SK-N-SH (cell line): ENCODE data around the gene DTNA. TPM values are rescaled to one million over a fixed set of nuclear protein-coding genes. Genes with fewer than 3 reads are reported as not detected.

Experiments used
- CTCF ChIA-PET: fragments of 300-600, 350-600 bp; formaldehyde crosslinking; extraction: SDS; loops from one replicate; lab custom pipeline; 2021; lab: Yijun Ruan, JAX
- POLR2A ChIA-PET: fragments of 350-600 bp; sonication (Branson Sonifier 250); formaldehyde crosslinking; extraction: SDS; loops from one replicate; lab custom pipeline; 2020; ENCODE audit warnings: antibody characterized with exemption, inconsistent platforms; lab: Yijun Ruan, JAX
- DNase-seq: peaks from one replicate; pipeline ENCODE4 v3.0.0; 2012
- H2AFZ ChIP-seq: fragments of 200-600 bp; sonication (generic); 2 replicates; pipeline ENCODE4 v1.8.1; 2016; ENCODE audit warnings: antibody characterized with exemption, mild to moderate bottlenecking, low read depth
- H3F3A ChIP-seq: fragments of 200-600 bp; sonication (generic); replicated peaks from 2 replicates; pipeline ENCODE3; 2016; ENCODE audit warnings: antibody characterized with exemption, mild to moderate bottlenecking; ENCODE audit not compliant: insufficient read depth
- H3K27ac ChIP-seq, 2 experiments: fragments of 200-500 bp in 1 of 2; fragments of 200-600 bp in 1 of 2; sonication (Bioruptor generic) in 1 of 2; sonication (generic), shearing (Covaris generic) in 1 of 2; 2 replicates each; pipeline versions ENCODE4 v1.5.1 to v1.6.1; 2014 to 2016; ENCODE audit warnings: low read depth in 2 of 2, inconsistent platforms in 1 of 2, low read length in 1 of 2, mild to moderate bottlenecking in 1 of 2, mixed read lengths in 1 of 2
- H3K27me3 ChIP-seq: fragments of 200-600 bp; sonication (generic), shearing (Covaris generic); 2 replicates; pipeline ENCODE4 v1.6.1; 2016; ENCODE audit warnings: mixed run types; ENCODE audit not compliant: insufficient read depth
- H3K36me3 ChIP-seq, 2 experiments: fragments of 200-500 bp in 1 of 2; fragments of 200-600 bp in 1 of 2; sonication (Bioruptor generic) in 1 of 2; sonication (generic) in 1 of 2; replicated peaks in 1 of 2; 2 replicates each; pipeline versions ENCODE3 to v1.5.1; 2014 to 2016; ENCODE audit warnings: low read length in 1 of 2, mild to moderate bottlenecking in 1 of 2; ENCODE audit not compliant: insufficient read depth in 2 of 2, control insufficient read depth in 1 of 2
- H3K4me1 ChIP-seq, 2 experiments: fragments of 200-500 bp in 1 of 2; fragments of 200-600 bp in 1 of 2; sonication (Bioruptor generic) in 1 of 2; sonication (generic), shearing (Covaris generic) in 1 of 2; 2 replicates each; pipeline versions ENCODE4 v1.5.1 to v1.6.1; 2014 to 2016; ENCODE audit warnings: low read depth in 1 of 2, low read length in 1 of 2, mixed run types in 1 of 2; ENCODE audit not compliant: insufficient read depth in 2 of 2, control insufficient read depth in 1 of 2
- H3K4me2 ChIP-seq: fragments of 200-600 bp; sonication (generic), shearing (Covaris generic); 2 replicates; pipeline ENCODE4 v1.6.1; 2017; ENCODE audit warnings: mixed run types
- H3K4me3 ChIP-seq, 2 experiments: fragments of 200-500 bp in 1 of 2; fragments of 200-600 bp in 1 of 2; sonication (Bioruptor generic) in 1 of 2; sonication (generic), shearing (Covaris generic) in 1 of 2; 2 replicates each; pipeline versions ENCODE4 v1.5.1 to v1.8.1; 2014 to 2016; ENCODE audit warnings: low read depth in 2 of 2, inconsistent platforms in 1 of 2, low read length in 1 of 2, mild to moderate bottlenecking in 1 of 2, mixed read lengths in 1 of 2, moderate library complexity in 1 of 2
- H3K79me2 ChIP-seq: fragments of 200-600 bp; sonication (generic); 2 replicates; pipeline ENCODE4 v1.8.1; 2017; ENCODE audit warnings: mild to moderate bottlenecking; ENCODE audit not compliant: insufficient read depth
- H3K9ac ChIP-seq: fragments of 200-600 bp; sonication (generic); 2 replicates; pipeline ENCODE4 v1.6.1; 2017; ENCODE audit warnings: mixed run types
- H3K9me2 ChIP-seq: fragments of 200-600 bp; sonication (generic); 2 replicates; pipeline ENCODE4 v1.6.1; 2017; ENCODE audit warnings: mixed run types
- H3K9me3 ChIP-seq: fragments of 200-600 bp; sonication (generic); 2 replicates; pipeline ENCODE4 v1.6.1; 2017; ENCODE audit warnings: mixed run types, mild to moderate bottlenecking, moderate library complexity
- H4K20me1 ChIP-seq: fragments of 200-600 bp; sonication (generic); 2 replicates; pipeline ENCODE4 v1.6.1; 2017; ENCODE audit warnings: mild to moderate bottlenecking, mixed run types; ENCODE audit not compliant: insufficient read depth
- CHD2 ChIP-seq: fragments of 150-350 bp; IDR thresholded peaks from 2 replicates; pipeline ENCODE4 v1.6.1; 2018; ENCODE audit warnings: low read length; ENCODE audit not compliant: partially characterized antibody
- ELF1 ChIP-seq: IDR thresholded peaks from 2 replicates; pipeline ENCODE4 v1.4.0; 2012
- EZH2phosphoT487 ChIP-seq: fragments of 200-600 bp; sonication (generic); IDR thresholded peaks from 2 replicates; pipeline ENCODE4 v1.6.1; 2017; ENCODE audit warnings: low read depth, mixed run types, mild to moderate bottlenecking, antibody characterized with exemption, moderate library complexity, borderline replicate concordance
- FOXJ3 ChIP-seq: sonication (generic); formaldehyde crosslinking; IDR thresholded peaks from 2 replicates; pipeline ENCODE4 v1.5.1; 2020; ENCODE audit warnings: mild to moderate bottlenecking, missing genetic modification reagents
- FOXM1 ChIP-seq: IDR thresholded peaks from 2 replicates; pipeline ENCODE4 v1.4.0; 2012; ENCODE audit warnings: low read depth, mild to moderate bottlenecking
- GABPA ChIP-seq: IDR thresholded peaks from 2 replicates; pipeline ENCODE4 v1.4.0; 2012; ENCODE audit warnings: low read depth, mild to moderate bottlenecking
- GATA2 ChIP-seq: sonication (generic); formaldehyde crosslinking; IDR thresholded peaks from 2 replicates; pipeline ENCODE4 v1.5.0; 2020; ENCODE audit warnings: mild to moderate bottlenecking, missing genetic modification reagents
- JUND ChIP-seq: IDR thresholded peaks from 2 replicates; pipeline ENCODE4 v1.4.0; 2012
- MAX ChIP-seq: IDR thresholded peaks from 2 replicates; pipeline ENCODE4 v1.4.0; 2012; ENCODE audit warnings: low read depth
- MEF2A ChIP-seq: IDR thresholded peaks from 2 replicates; pipeline ENCODE4 v1.4.0; 2012; ENCODE audit warnings: low read depth, borderline replicate concordance
- NFIC ChIP-seq: IDR thresholded peaks from 2 replicates; pipeline ENCODE4 v1.4.0; 2012; ENCODE audit warnings: borderline replicate concordance
- NRF1 ChIP-seq: IDR thresholded peaks from 2 replicates; pipeline ENCODE4 v1.6.1; 2012; ENCODE audit warnings: low read depth, mild to moderate bottlenecking, low read length
- PBX3 ChIP-seq: IDR thresholded peaks from 2 replicates; pipeline ENCODE4; 2012
- RAD21 ChIP-seq: IDR thresholded peaks from 2 replicates; pipeline ENCODE4 v1.6.1; 2012; ENCODE audit warnings: mild to moderate bottlenecking, low read length
- RCOR1 ChIP-seq: fragments of 150-350 bp; IDR thresholded peaks from 2 replicates; pipeline ENCODE4 v1.6.1; 2017; ENCODE audit warnings: antibody characterized with exemption, low read length
- RFX5 ChIP-seq: IDR thresholded peaks from 2 replicates; pipeline ENCODE4 v1.6.1; 2012; ENCODE audit warnings: mild to moderate bottlenecking, improper control_type of control experiment, low read length
- SIN3A ChIP-seq: IDR thresholded peaks from 2 replicates; pipeline ENCODE4 v1.6.1; 2012; ENCODE audit warnings: low read depth, mild to moderate bottlenecking, low read length, moderate library complexity, borderline replicate concordance
- TAF1 ChIP-seq: IDR thresholded peaks from 2 replicates; pipeline ENCODE4 v1.6.1; 2012; ENCODE audit warnings: low read depth, mild to moderate bottlenecking, low read length, moderate library complexity, borderline replicate concordance
- TEAD4 ChIP-seq: IDR thresholded peaks from 2 replicates; pipeline ENCODE4 v1.4.0; 2012; ENCODE audit warnings: mild to moderate bottlenecking, borderline replicate concordance; ENCODE audit not compliant: insufficient read depth
- USF2 ChIP-seq: fragments of 150-350 bp; IDR thresholded peaks from 2 replicates; pipeline ENCODE4 v1.6.1; 2017; ENCODE audit warnings: antibody characterized with exemption, low read length, low read depth, borderline replicate concordance
- YY1 ChIP-seq: IDR thresholded peaks from 2 replicates; pipeline ENCODE4 v1.4.0; 2012; ENCODE audit warnings: low read depth, mild to moderate bottlenecking
- ZBTB33 ChIP-seq: IDR thresholded peaks from 2 replicates; pipeline ENCODE4 v1.4.0; 2012; ENCODE audit warnings: low read depth, borderline replicate concordance
- WGBS: methylation state at CpG from one replicate; pipeline ENCODE4 v1.1.6; 2017; ENCODE audit warnings: low lambda C conversion rate; 5-methylcytosine and 5-hydroxymethylcytosine counted together
- polyA plus RNA-seq, 3 experiments: library from polyadenylated mRNA; depleted of rRNA; stranded (reverse); fragments of >200 nt; gene quantifications; 2 replicates each; pipeline ENCODE4 v1.2.3, GENCODE V29; 2012

DTNA gene
- polyA plus RNA-seq, 1 of the 3 experiments (the other 2 are of a cell fraction): 7.9 TPM

- Histone ChIP-seq H3K4me3 (no peak overlapping the region), H3K36me3 (no peaks in the 10 kb centered on the region), H3K27me3 (no peaks in the 10 kb centered on the region), H3K9ac (no peak overlapping the region), H3K27ac (no peak overlapping the region), H3K9me2 (no peaks in the 10 kb centered on the region), H3K4me1 (no peaks in the 10 kb centered on the region), H3K4me2 (no peak overlapping the region), H3F3A (no peaks in the 10 kb centered on the region), H2AFZ (no peak overlapping the region), H3K79me2 (no peaks in the 10 kb centered on the region), H4K20me1 (no peaks in the 10 kb centered on the region), H3K9me3 (no peaks in the 10 kb centered on the region)
- ChIA-PET CTCF (interaction anchor here (1.3 kb wide), 2 partner anchors 21 to 38 kb away, joined by 3 read pairs; no protein-coding TSS in a partner anchor), POLR2A (no interaction called here)
- WGBS: 83% methylated on average over 5 of the region's 5 CpGs
- TF ChIP-seq SIN3A (no peak), YY1 (no peak), ZBTB33 (no peak), PBX3 (no peak), TEAD4 (no peak), RAD21 (no peak), MEF2A (no peak), NFIC (no peak), GABPA (no peak), FOXJ3 (no peak), FOXM1 (no peak), CHD2 (no peak), RFX5 (no peak), MAX (no peak)
- no peak for DNase-seq
These were observed 47.6 kb downstream of the DTNA start for GRCh38 chr18:34757666-34758065.

- no peaks in the 10 kb centered on the region for H3K36me3 ChIP-seq
- H3K9me2 ChIP-seq: no peaks in the 10 kb centered on the region
- H3K27me3 ChIP-seq: no peaks in the 10 kb centered on the region
- H3K4me2 ChIP-seq: no peak overlapping the region
- no peak overlapping the region for H2AFZ ChIP-seq
- H3K4me1 ChIP-seq: no peaks in the 10 kb centered on the region
- POLR2A ChIA-PET: no interaction called here
- no peak overlapping the region for H3K27ac ChIP-seq
- CTCF ChIA-PET: interaction anchor here (1.3 kb wide), 2 partner anchors 21 to 39 kb away, joined by 3 read pairs; no protein-coding TSS in a partner anchor
- H3K9me3 ChIP-seq: no peaks in the 10 kb centered on the region
- no peak overlapping the region for H3K4me3 ChIP-seq
- DNase-seq: no peak
- TF ChIP-seq USF2 (no peak), JUND (no peak), RAD21 (no peak), TEAD4 (no peak), YY1 (no peak), PBX3 (no peak), FOXJ3 (no peak), NRF1 (no peak), NFIC (no peak), ELF1 (no peak), CHD2 (no peak), EZH2phosphoT487 (no peak), RCOR1 (no peak), GATA2 (CRISPR knock-in tag) (no peak), TAF1 (no peak), SIN3A (no peak)
- no peaks in the 10 kb centered on the region for H4K20me1 ChIP-seq
- no peaks in the 10 kb centered on the region for H3F3A ChIP-seq
- no peak overlapping the region for H3K9ac ChIP-seq
- H3K79me2 ChIP-seq: no peaks in the 10 kb centered on the region
These were observed 48.4 kb downstream of the DTNA start for GRCh38 chr18:34758378-34758948.
